Adipocyte (in vitro differentiated cells): Measurements from ENCODE around the gene MYH7B.

ENCODE experiments used
- DNase-seq: peaks from one replicate; pipeline ENCODE4 v3.0.0-alpha.2; 2015; ENCODE audit warnings: low read depth
- H3K27me3 ChIP-seq: replicated peaks from 2 replicates; pipeline ENCODE4 v1.7.0; 2013; ENCODE audit warnings: mild to moderate bottlenecking, low read length, moderate library complexity; ENCODE audit not compliant: control insufficient read depth, insufficient read depth
- H3K36me3 ChIP-seq: 2 replicates; pipeline ENCODE4 v1.7.0; 2013; ENCODE audit warnings: low read length, mild to moderate bottlenecking, moderate library complexity; ENCODE audit not compliant: control insufficient read depth, insufficient read depth, severe bottlenecking
- H3K4me1 ChIP-seq: 2 replicates; pipeline ENCODE4 v1.7.0; 2013; ENCODE audit warnings: mild to moderate bottlenecking, low read length, moderate library complexity; ENCODE audit not compliant: control insufficient read depth, insufficient read depth
- H3K4me3 ChIP-seq: 2 replicates; pipeline ENCODE4 v1.7.0; 2013; ENCODE audit warnings: mild to moderate bottlenecking, low read length, moderate library complexity
- H3K9ac ChIP-seq: 2 replicates; pipeline ENCODE4 v1.7.0; 2013; ENCODE audit warnings: mild to moderate bottlenecking, low read length, moderate library complexity
- H3K9me3 ChIP-seq: 2 replicates; pipeline ENCODE4 v1.7.0; 2013; ENCODE audit warnings: mild to moderate bottlenecking, low read length, moderate library complexity; ENCODE audit not compliant: control insufficient read depth

Gene MYH7B

GRCh38 chr20:34946661-34947060 lies 9.0 kb upstream of the MYH7B start:
- Histone ChIP-seq H3K27me3 (no peaks in the 10 kb centered on the region), H3K9me3 (no peaks in the 10 kb centered on the region), H3K9ac (no peak overlapping the region), H3K4me1 (peaks cover 39% of the 10 kb centered on the region), H3K36me3 (peaks cover 43% of the 10 kb centered on the region), H3K4me3 (no peak overlapping the region)
- DNase-seq, result no peak

GRCh38 chr20:34947336-34947735 lies 8.3 kb upstream of the MYH7B start:
- Histone ChIP-seq H3K4me1 (peaks cover 39% of the 10 kb centered on the region), H3K9me3 (no peaks in the 10 kb centered on the region), H3K36me3 (peaks cover 36% of the 10 kb centered on the region), H3K4me3 (no peak overlapping the region), H3K27me3 (no peaks in the 10 kb centered on the region), H3K9ac (no peak overlapping the region)
- DNase-seq, result no peak

- Histone ChIP-seq H3K4me3 (no peak overlapping the region), H3K4me1 (peaks cover 39% of the 10 kb centered on the region), H3K27me3 (no peaks in the 10 kb centered on the region), H3K9ac (peak overlapping the region; percentile 33), H3K36me3 (peaks cover 30% of the 10 kb centered on the region), H3K9me3 (no peaks in the 10 kb centered on the region)
- peak; percentile 58 for DNase-seq
Measured at GRCh38 chr20:34948030-34948429, 7.6 kb upstream of the MYH7B start.

GRCh38 chr20:34949120-34949519 lies 6.5 kb upstream of the MYH7B start:
- no peak for DNase-seq
- no peaks in the 10 kb centered on the region for H3K27me3 ChIP-seq
- H3K4me3 ChIP-seq, result no peak overlapping the region
- peaks cover 38% of the 10 kb centered on the region for H3K4me1 ChIP-seq
- peak overlapping the region; percentile 47 for H3K9ac ChIP-seq
- H3K9me3 ChIP-seq, result no peaks in the 10 kb centered on the region
- H3K36me3 ChIP-seq, result peaks cover 20% of the 10 kb centered on the region

- peaks cover 34% of the 10 kb centered on the region for H3K4me1 ChIP-seq
- H3K9ac ChIP-seq, result no peak overlapping the region
- H3K27me3 ChIP-seq, result no peaks in the 10 kb centered on the region
- H3K36me3 ChIP-seq, result peaks cover 14% of the 10 kb centered on the region
- DNase-seq, result no peak
- no peaks in the 10 kb centered on the region for H3K9me3 ChIP-seq
- no peak overlapping the region for H3K4me3 ChIP-seq
Measured at GRCh38 chr20:34951252-34951651, 4.4 kb upstream of the MYH7B start.

- H3K4me3 ChIP-seq, result no peak overlapping the region
- H3K9ac ChIP-seq, result no peak overlapping the region
- DNase-seq, result no peak
- no peaks in the 10 kb centered on the region for H3K9me3 ChIP-seq
- peaks cover 14% of the 10 kb centered on the region for H3K36me3 ChIP-seq
- H3K4me1 ChIP-seq, result peaks cover 34% of the 10 kb centered on the region
- no peaks in the 10 kb centered on the region for H3K27me3 ChIP-seq
Measured at GRCh38 chr20:34951652-34952051, 4.0 kb upstream of the MYH7B start.

- no peak for DNase-seq
- H3K36me3 ChIP-seq, result peaks cover 14% of the 10 kb centered on the region
- no peak overlapping the region for H3K9ac ChIP-seq
- peaks cover 34% of the 10 kb centered on the region for H3K4me1 ChIP-seq
- H3K4me3 ChIP-seq, result no peak overlapping the region
- no peaks in the 10 kb centered on the region for H3K27me3 ChIP-seq
- no peaks in the 10 kb centered on the region for H3K9me3 ChIP-seq
Measured at GRCh38 chr20:34952671-34953070, 3.0 kb upstream of the MYH7B start.

- H3K27me3 ChIP-seq, result no peaks in the 10 kb centered on the region
- no peak overlapping the region for H3K9ac ChIP-seq
- no peaks in the 10 kb centered on the region for H3K9me3 ChIP-seq
- H3K36me3 ChIP-seq, result peaks cover 14% of the 10 kb centered on the region
- no peak for DNase-seq
- H3K4me1 ChIP-seq, result peaks cover 22% of the 10 kb centered on the region
- no peak overlapping the region for H3K4me3 ChIP-seq
Measured at GRCh38 chr20:34953960-34954359, 1.7 kb upstream of the MYH7B start.

GRCh38 chr20:34954904-34955230 lies 801 bp upstream of the MYH7B start:
- Histone ChIP-seq H3K27me3 (no peaks in the 10 kb centered on the region), H3K36me3 (peaks cover 11% of the 10 kb centered on the region), H3K4me1 (peaks cover 13% of the 10 kb centered on the region), H3K4me3 (peak overlapping the region; percentile 90), H3K9ac (peak overlapping the region; percentile 94), H3K9me3 (no peaks in the 10 kb centered on the region)
- DNase-seq, result no peak

- peaks cover 10% of the 10 kb centered on the region for H3K4me1 ChIP-seq
- H3K27me3 ChIP-seq, result no peaks in the 10 kb centered on the region
- H3K36me3 ChIP-seq, result peaks cover 6% of the 10 kb centered on the region
- H3K4me3 ChIP-seq, result peak overlapping the region; percentile 90
- H3K9me3 ChIP-seq, result no peaks in the 10 kb centered on the region
- DNase-seq, result no peak
- H3K9ac ChIP-seq, result peak overlapping the region; percentile 94
Measured at GRCh38 chr20:34956041-34956458, 382 bp downstream of the MYH7B start.

GRCh38 chr20:34956751-34957472 lies 1.2 kb downstream of the MYH7B start:
- Histone ChIP-seq H3K4me3 (no peak overlapping the region), H3K9ac (no peak overlapping the region), H3K4me1 (peaks cover 10% of the 10 kb centered on the region), H3K27me3 (no peaks in the 10 kb centered on the region), H3K9me3 (no peaks in the 10 kb centered on the region), H3K36me3 (no peaks in the 10 kb centered on the region)
- no peak for DNase-seq

- no peaks in the 10 kb centered on the region for H3K36me3 ChIP-seq
- no peak for DNase-seq
- H3K9ac ChIP-seq, result no peak overlapping the region
- no peaks in the 10 kb centered on the region for H3K4me1 ChIP-seq
- H3K4me3 ChIP-seq, result no peak overlapping the region
- no peaks in the 10 kb centered on the region for H3K9me3 ChIP-seq
- no peaks in the 10 kb centered on the region for H3K27me3 ChIP-seq
Measured at GRCh38 chr20:34964486-34964885, 8.8 kb downstream of the MYH7B start.
